ENCODE data around the gene RSPH1. TPM values are rescaled to one million over a fixed set of nuclear protein-coding genes. Genes with fewer than 3 reads are reported as not detected.

Gene RSPH1
- total and polyA plus RNA-seq, 4 donors, result 0.09 to 0.17 (median 0.16) TPM; not detected in 1

DNA sequence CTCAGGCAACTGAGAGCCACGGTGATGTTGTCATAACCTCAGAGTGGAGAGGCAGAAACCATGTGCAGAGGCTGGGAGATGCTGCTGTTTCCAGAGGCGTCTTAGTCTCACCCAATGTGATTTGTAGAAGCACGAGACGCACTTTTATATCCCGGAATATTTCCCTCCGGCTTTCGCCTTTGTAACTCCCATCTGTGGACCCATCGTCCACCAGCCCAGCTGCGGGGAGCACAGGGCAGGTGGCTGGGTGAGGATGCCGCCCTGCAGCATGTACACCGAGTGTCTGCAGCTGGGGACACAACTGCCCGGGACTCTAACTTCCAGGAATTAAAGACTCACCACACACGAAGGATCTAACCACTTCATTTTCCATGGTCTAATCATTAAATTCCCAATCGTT is 48.8 kb downstream of the RSPH1 start:
- no peak for DNase-seq (ENCODE audit: low spot score)
- Histone ChIP-seq H3K36me3 (ENCODE audit: control insufficient read depth in 4 of 4, insufficient read depth in 3 of 4, low read depth in 1 of 4, low read length in 3 of 4) (no peaks in the 10 kb centered on the region), H3K9ac (ENCODE audit: low read depth in 1 of 2, low read length in 2 of 2) (no peak overlapping the region), H3K4me3 (ENCODE audit: low read depth in 1 of 3, low read length in 3 of 3) (no peak overlapping the region), H3K27me3 (ENCODE audit: control insufficient read depth in 4 of 4, insufficient read depth in 4 of 4, low read length in 3 of 4) (no peaks in the 10 kb centered on the region), H3K27ac (ENCODE audit: low read depth in 1 of 2, low read length in 2 of 2) (no peak overlapping the region), H3K9me3 (ENCODE audit: control insufficient read depth in 4 of 4, low read length in 3 of 4) (no peaks in the 10 kb centered on the region), H3K4me1 (ENCODE audit: control insufficient read depth in 4 of 4, insufficient read depth in 4 of 4, low read length in 3 of 4) (no peaks in the 10 kb centered on the region)
- TF ChIP-seq, protein P1, sequence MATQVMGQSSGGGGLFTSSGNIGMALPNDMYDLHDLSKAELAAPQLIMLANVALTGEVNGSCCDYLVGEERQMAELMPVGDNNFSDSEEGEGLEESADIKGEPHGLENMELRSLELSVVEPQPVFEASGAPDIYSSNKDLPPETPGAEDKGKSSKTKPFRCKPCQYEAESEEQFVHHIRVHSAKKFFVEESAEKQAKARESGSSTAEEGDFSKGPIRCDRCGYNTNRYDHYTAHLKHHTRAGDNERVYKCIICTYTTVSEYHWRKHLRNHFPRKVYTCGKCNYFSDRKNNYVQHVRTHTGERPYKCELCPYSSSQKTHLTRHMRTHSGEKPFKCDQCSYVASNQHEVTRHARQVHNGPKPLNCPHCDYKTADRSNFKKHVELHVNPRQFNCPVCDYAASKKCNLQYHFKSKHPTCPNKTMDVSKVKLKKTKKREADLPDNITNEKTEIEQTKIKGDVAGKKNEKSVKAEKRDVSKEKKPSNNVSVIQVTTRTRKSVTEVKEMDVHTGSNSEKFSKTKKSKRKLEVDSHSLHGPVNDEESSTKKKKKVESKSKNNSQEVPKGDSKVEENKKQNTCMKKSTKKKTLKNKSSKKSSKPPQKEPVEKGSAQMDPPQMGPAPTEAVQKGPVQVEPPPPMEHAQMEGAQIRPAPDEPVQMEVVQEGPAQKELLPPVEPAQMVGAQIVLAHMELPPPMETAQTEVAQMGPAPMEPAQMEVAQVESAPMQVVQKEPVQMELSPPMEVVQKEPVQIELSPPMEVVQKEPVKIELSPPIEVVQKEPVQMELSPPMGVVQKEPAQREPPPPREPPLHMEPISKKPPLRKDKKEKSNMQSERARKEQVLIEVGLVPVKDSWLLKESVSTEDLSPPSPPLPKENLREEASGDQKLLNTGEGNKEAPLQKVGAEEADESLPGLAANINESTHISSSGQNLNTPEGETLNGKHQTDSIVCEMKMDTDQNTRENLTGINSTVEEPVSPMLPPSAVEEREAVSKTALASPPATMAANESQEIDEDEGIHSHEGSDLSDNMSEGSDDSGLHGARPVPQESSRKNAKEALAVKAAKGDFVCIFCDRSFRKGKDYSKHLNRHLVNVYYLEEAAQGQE (IDR thresholded peaks at IDR 0.05), result no peak
- TF ChIP-seq HNF4G (IDR thresholded peaks at IDR 0.05) (no peak), FOXA2 (IDR thresholded peaks at IDR 0.05) (no peak), NR2F2 (IDR thresholded peaks at IDR 0.05) (no peak), EGR1 (IDR thresholded peaks at IDR 0.05; ENCODE audit: low read depth in 2 of 2) (no peak), JUND (IDR thresholded peaks at IDR 0.05) (no peak), TAF1 (conservative IDR thresholded peaks at IDR 0.05) (no peak), HNF4A (conservative IDR thresholded peaks at IDR 0.05) (no peak), RAD21 (IDR thresholded peaks at IDR 0.05) (no peak), YY1 (IDR thresholded peaks at IDR 0.05) (no peak), SP1 (IDR thresholded peaks at IDR 0.05) (no peak), RXRA (IDR thresholded peaks at IDR 0.05) (no peak)
- TF ChIP-seq, protein P2, sequence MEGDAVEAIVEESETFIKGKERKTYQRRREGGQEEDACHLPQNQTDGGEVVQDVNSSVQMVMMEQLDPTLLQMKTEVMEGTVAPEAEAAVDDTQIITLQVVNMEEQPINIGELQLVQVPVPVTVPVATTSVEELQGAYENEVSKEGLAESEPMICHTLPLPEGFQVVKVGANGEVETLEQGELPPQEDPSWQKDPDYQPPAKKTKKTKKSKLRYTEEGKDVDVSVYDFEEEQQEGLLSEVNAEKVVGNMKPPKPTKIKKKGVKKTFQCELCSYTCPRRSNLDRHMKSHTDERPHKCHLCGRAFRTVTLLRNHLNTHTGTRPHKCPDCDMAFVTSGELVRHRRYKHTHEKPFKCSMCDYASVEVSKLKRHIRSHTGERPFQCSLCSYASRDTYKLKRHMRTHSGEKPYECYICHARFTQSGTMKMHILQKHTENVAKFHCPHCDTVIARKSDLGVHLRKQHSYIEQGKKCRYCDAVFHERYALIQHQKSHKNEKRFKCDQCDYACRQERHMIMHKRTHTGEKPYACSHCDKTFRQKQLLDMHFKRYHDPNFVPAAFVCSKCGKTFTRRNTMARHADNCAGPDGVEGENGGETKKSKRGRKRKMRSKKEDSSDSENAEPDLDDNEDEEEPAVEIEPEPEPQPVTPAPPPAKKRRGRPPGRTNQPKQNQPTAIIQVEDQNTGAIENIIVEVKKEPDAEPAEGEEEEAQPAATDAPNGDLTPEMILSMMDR (IDR thresholded peaks at IDR 0.05; ENCODE audit: low read depth, low read length, missing input control), result no peak
- TF ChIP-seq, protein P3, sequence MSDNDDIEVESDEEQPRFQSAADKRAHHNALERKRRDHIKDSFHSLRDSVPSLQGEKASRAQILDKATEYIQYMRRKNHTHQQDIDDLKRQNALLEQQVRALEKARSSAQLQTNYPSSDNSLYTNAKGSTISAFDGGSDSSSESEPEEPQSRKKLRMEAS (IDR thresholded peaks at IDR 0.05), result no peak
- TF ChIP-seq, protein P4, sequence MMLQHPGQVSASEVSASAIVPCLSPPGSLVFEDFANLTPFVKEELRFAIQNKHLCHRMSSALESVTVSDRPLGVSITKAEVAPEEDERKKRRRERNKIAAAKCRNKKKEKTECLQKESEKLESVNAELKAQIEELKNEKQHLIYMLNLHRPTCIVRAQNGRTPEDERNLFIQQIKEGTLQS (IDR thresholded peaks at IDR 0.05), result no peak
- 80% methylated on average over 14 of the region's 14 CpGs for WGBS

DNA sequence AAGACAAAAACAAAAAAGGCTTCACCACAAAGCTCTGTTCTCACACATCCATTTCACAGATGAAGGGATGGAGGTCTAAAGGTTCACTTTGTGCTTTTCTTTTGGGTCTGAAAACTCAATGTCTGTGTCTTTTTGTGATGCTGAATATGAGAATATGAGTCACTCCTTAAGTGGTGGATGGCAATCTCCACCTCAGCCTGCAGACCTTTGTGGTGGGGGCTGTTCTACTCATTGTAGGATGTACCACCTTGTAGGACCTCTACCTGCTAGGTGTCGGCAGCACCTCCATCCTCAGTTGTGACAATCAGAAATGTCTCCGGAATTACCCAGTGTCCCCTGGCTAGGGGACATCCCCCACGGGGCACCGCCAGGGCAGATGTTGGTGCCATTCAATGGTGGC is 49.5 kb downstream of the RSPH1 start:
- no peaks in the 10 kb centered on the region for H3K27me3 ChIP-seq (ENCODE audit: control insufficient read depth in 4 of 4, insufficient read depth in 4 of 4, low read length in 3 of 4)
- WGBS, result 86% methylated on average over 4 of the region's 4 CpGs
- no peak for DNase-seq (ENCODE audit: low spot score)
- H3K4me1 ChIP-seq (ENCODE audit: control insufficient read depth in 4 of 4, insufficient read depth in 4 of 4, low read length in 3 of 4), result no peaks in the 10 kb centered on the region
- no peak overlapping the region for H3K9ac ChIP-seq (ENCODE audit: low read depth in 1 of 2, low read length in 2 of 2)
- H3K36me3 ChIP-seq (ENCODE audit: control insufficient read depth in 4 of 4, insufficient read depth in 3 of 4, low read depth in 1 of 4, low read length in 3 of 4), result no peaks in the 10 kb centered on the region
- H3K4me3 ChIP-seq (ENCODE audit: low read depth in 1 of 3, low read length in 3 of 3), result no peak overlapping the region
- no peak overlapping the region for H3K27ac ChIP-seq (ENCODE audit: low read depth in 1 of 2, low read length in 2 of 2)
- TF ChIP-seq TAF1 (conservative IDR thresholded peaks at IDR 0.05) (no peak), FOXA1 (IDR thresholded peaks at IDR 0.05) (no peak)
- TF ChIP-seq, protein P1 (IDR thresholded peaks at IDR 0.05), result no peak
- TF ChIP-seq, protein P2 (IDR thresholded peaks at IDR 0.05; ENCODE audit: low read depth, low read length, missing input control), result no peak
- TF ChIP-seq, protein P3 (IDR thresholded peaks at IDR 0.05), result no peak
- H3K9me3 ChIP-seq (ENCODE audit: control insufficient read depth in 4 of 4, low read length in 3 of 4), result no peaks in the 10 kb centered on the region
